A549 (cell line): ENCODE measurements around the gene CNOT1. TPM values are rescaled to one million over a fixed set of nuclear protein-coding genes. Genes with fewer than 3 reads are reported as not detected.
"Not testable (repeated sequence)": the region's sequence is repeated elsewhere in the genome, so short reads cannot be mapped to it uniquely, and the experiment has no call there.

Experiments
- ATAC-seq, 2 experiments: fragments of 200-7000 bp in 1 of 2; fragments of >200 bp in 1 of 2; cut with Nextera tagmentation in 1 of 2; cut with Tn5 transposase in 1 of 2; 3 replicates each; pipeline versions ENCODE4 v1.8.0 to v1.9.1; 2018 to 2020; ENCODE audit warnings: mild to moderate bottlenecking in 1 of 2, moderate library complexity in 1 of 2
- CTCF ChIA-PET: fragments of 300-600 bp; sonication (Branson Sonifier 250); formaldehyde crosslinking; extraction: SDS; loops from one replicate; lab custom pipeline; 2021; ENCODE audit warnings: antibody characterized with exemption, inconsistent platforms; lab: Yijun Ruan, JAX
- POLR2A ChIA-PET: fragments of 350-600 bp; formaldehyde crosslinking; extraction: SDS; loops from one replicate; lab custom pipeline; 2021; ENCODE audit warnings: antibody characterized with exemption, inconsistent platforms; lab: Yijun Ruan, JAX
- DNase-seq, 2 experiments: peaks; one replicate each; pipeline versions ENCODE4 v3.0.0 to v3.0.0-alpha.2; 2011 to 2016; ENCODE audit warnings: low read depth in 1 of 2, low spot score in 1 of 2
- FAIRE-seq: peaks from 2 replicates; lab custom pipeline; 2011; peaks lifted over from hg19 to GRCh38; lab: Jason Lieb, UNC
- H3K27ac ChIP-seq, 2 experiments: fragments of >200 bp; sonication (Bioruptor Twin); formaldehyde crosslinking; 3 replicates each; pipeline ENCODE4 v1.5.1; 2016 to 2017
- H3K4me1 ChIP-seq: fragments of >200 bp; sonication (Bioruptor Twin); formaldehyde crosslinking; 3 replicates; pipeline ENCODE4 v1.6.1; 2016
- H3K4me2 ChIP-seq: fragments of >200 bp; sonication (Bioruptor Twin); formaldehyde crosslinking; 3 replicates; pipeline ENCODE4 v1.6.1; 2016
- H3K4me3 ChIP-seq: fragments of >200 bp; sonication (Bioruptor Twin); formaldehyde crosslinking; 3 replicates; pipeline ENCODE4 v1.5.1; 2016
- H3K9me3 ChIP-seq: fragments of >200 bp; sonication (Bioruptor Twin); formaldehyde crosslinking; 3 replicates; pipeline ENCODE4 v1.6.1; 2016
- BCL3 ChIP-seq: fragments of >200 bp; sonication (Bioruptor Twin); formaldehyde crosslinking; IDR thresholded peaks from 3 replicates; pipeline ENCODE4 v1.6.1; 2016
- BHLHE40 ChIP-seq: IDR thresholded peaks from 2 replicates; pipeline ENCODE4 v1.6.1; 2012; ENCODE audit warnings: low read depth, low read length, inconsistent platforms
- CBX8 ChIP-seq: fragments of 200-600 bp; sonication (generic); IDR thresholded peaks from 2 replicates; pipeline ENCODE4 v1.6.1; 2016
- CEBPB ChIP-seq, 2 experiments: fragments of >200 bp in 1 of 2; sonication (Bioruptor Twin) in 1 of 2; formaldehyde crosslinking in 1 of 2; IDR thresholded peaks; 2 replicates each; pipeline ENCODE4 v1.6.1; 2012 to 2016
- CHD4 ChIP-seq: fragments of 200-600 bp; sonication (generic); IDR thresholded peaks from 2 replicates; pipeline ENCODE4 v1.6.1; 2016; ENCODE audit warnings: antibody characterized with exemption, mild to moderate bottlenecking, borderline replicate concordance
- EHMT2 ChIP-seq: fragments of 200-600 bp; sonication (generic); IDR thresholded peaks from 2 replicates; pipeline ENCODE4 v1.6.1; 2016; ENCODE audit warnings: antibody characterized with exemption, low read depth, mild to moderate bottlenecking, moderate library complexity
- EP300 ChIP-seq, 2 experiments: fragments of >200 bp; sonication (Bioruptor Twin); formaldehyde crosslinking; IDR thresholded peaks; 2 replicates in 1 of 2; 3 replicates in 1 of 2; pipeline ENCODE4 v1.6.1; 2016 to 2017
- HMGXB4 ChIP-seq: fragments of 250-450 bp; sonication (Bioruptor Pico); IDR thresholded peaks from 2 replicates; pipeline ENCODE4 v1.5.0; 2021; ENCODE audit warnings: mild to moderate bottlenecking, moderate library complexity, borderline replicate concordance
- HOXB5 ChIP-seq: fragments of 250-450 bp; sonication (Bioruptor Pico); IDR thresholded peaks from 2 replicates; pipeline ENCODE4 v1.5.0; 2020; ENCODE audit warnings: mild to moderate bottlenecking, moderate library complexity
- JUNB ChIP-seq: fragments of >200 bp; sonication (Bioruptor Twin); formaldehyde crosslinking; IDR thresholded peaks from 2 replicates; pipeline ENCODE4 v1.6.1; 2016
- KDM5A ChIP-seq: fragments of 200-600 bp; sonication (generic); IDR thresholded peaks from 2 replicates; pipeline ENCODE4 v1.6.1; 2016; ENCODE audit warnings: antibody characterized with exemption, mild to moderate bottlenecking
- MAZ ChIP-seq: fragments of 150-350 bp; IDR thresholded peaks from 2 replicates; pipeline ENCODE4 v1.6.1; 2014; ENCODE audit warnings: antibody characterized with exemption, low read depth, low read length, borderline replicate concordance
- NFE2L2 ChIP-seq: fragments of 150-350 bp; conservative IDR thresholded peaks from 2 replicates; pipeline ENCODE4 v1.6.1; 2014; ENCODE audit warnings: low read length
- POLR2AphosphoS2 ChIP-seq: conservative IDR thresholded peaks from 2 replicates; pipeline ENCODE4 v1.6.1; 2012; ENCODE audit warnings: low read length, improper control_type of control experiment, inconsistent platforms
- RAD21 ChIP-seq, 2 experiments: fragments of >200 bp in 1 of 2; sonication (Bioruptor Twin) in 1 of 2; formaldehyde crosslinking in 1 of 2; IDR thresholded peaks in 1 of 2; conservative IDR thresholded peaks in 1 of 2; 2 replicates in 1 of 2; 3 replicates in 1 of 2; pipeline ENCODE4 v1.6.1; 2012 to 2018; ENCODE audit warnings: inconsistent platforms in 1 of 2
- RARB ChIP-seq: fragments of 250-450 bp; sonication (Bioruptor Pico); IDR thresholded peaks from 2 replicates; pipeline ENCODE4 v1.8.0; 2021; ENCODE audit warnings: mild to moderate bottlenecking, moderate library complexity
- RCOR1 ChIP-seq: fragments of 150-350 bp; IDR thresholded peaks from 2 replicates; pipeline ENCODE4 v1.6.1; 2014; ENCODE audit warnings: antibody characterized with exemption, low read length, low read depth
- RFX5 ChIP-seq: fragments of 450-650 bp; IDR thresholded peaks from 2 replicates; pipeline ENCODE4 v1.7.1; 2014; ENCODE audit warnings: antibody characterized with exemption, mild to moderate bottlenecking, moderate library complexity
- SREBF2 ChIP-seq: fragments of 450-650 bp; IDR thresholded peaks from 2 replicates; pipeline ENCODE4 v1.6.1; 2014; ENCODE audit warnings: mild to moderate bottlenecking, moderate library complexity
- USF2 ChIP-seq: fragments of 450-650 bp; IDR thresholded peaks from 2 replicates; pipeline ENCODE4 v1.6.1; 2014; ENCODE audit warnings: antibody characterized with exemption
- ZC3H11A ChIP-seq: fragments of 450-650 bp; IDR thresholded peaks from 2 replicates; pipeline ENCODE4 v1.6.1; 2014; ENCODE audit warnings: antibody characterized with exemption, mild to moderate bottlenecking
- ZFP36 ChIP-seq: fragments of 450-650 bp; IDR thresholded peaks from 2 replicates; pipeline ENCODE4 v1.6.1; 2014; ENCODE audit warnings: borderline replicate concordance; ENCODE audit not compliant: partially characterized antibody
- WGBS: methylation state at CpG from one replicate; pipeline ENCODE4 v1.1.6; 2017; ENCODE audit errors: missing lambda C conversion rate; 5-methylcytosine and 5-hydroxymethylcytosine counted together
- polyA plus RNA-seq, 4 experiments: library from polyadenylated mRNA; depleted of rRNA in 3 of 4; stranded (reverse); fragments of >200 nt; fragmentation: RNase III in 1 of 4; extraction: RNeasy Plus Mini Kit Qiagen cat#74134 plus additional on column Dnase treatment in 1 of 4; gene quantifications; 2 replicates in 3 of 4; 3 replicates in 1 of 4; pipeline ENCODE4 v1.2.3, GENCODE V29; 2011 to 2017

The CNOT1 gene
- polyA plus RNA-seq, 2 of the 4 experiments (the other 2 are of a cell fraction) = 119 to 226 TPM

- WGBS = 78% methylated on average over 11 of the region's 11 CpGs
- not testable (repeated sequence) for H3K4me3 ChIP-seq, H3K9me3 ChIP-seq, ATAC-seq, FAIRE-seq, H3K4me1 ChIP-seq, H3K27ac ChIP-seq, H3K4me2 ChIP-seq, DNase-seq
- CTCF ChIA-PET = interaction anchor here (0.6 to 11.6 kb wide), 6 partner anchors 12 to 322 kb away, joined by 3 to 110 read pairs (median 30); no protein-coding TSS in a partner anchor
- POLR2A ChIA-PET = interaction anchor here (0.7 kb wide), 1 partner anchor 89 kb away, joined by 3 read pairs; no protein-coding TSS in a partner anchor
Measured at GRCh38 chr16:58659911-58660310, 30.3 kb upstream of the CNOT1 start.

- Histone ChIP-seq H3K27ac (no peak overlapping the region), H3K9me3 (no peaks in the 10 kb centered on the region), H3K4me2 (no peak overlapping the region), H3K4me3 (no peak overlapping the region), H3K4me1 (peaks cover 6% of the 10 kb centered on the region; the same call in 1 of the 3 replicates)
- ChIA-PET CTCF (interaction anchor here (1.2 to 11.6 kb wide), 7 partner anchors 11 to 171 kb away, joined by 3 to 110 read pairs (median 7); no protein-coding TSS in a partner anchor), POLR2A (interaction anchor here (0.5 kb wide), 1 partner anchor 322 kb away, joined by 3 read pairs; no protein-coding TSS in a partner anchor)
- FAIRE-seq (no peak), DNase-seq (no peak), ATAC-seq (no peak)
- WGBS = 76% methylated on average over 3 of the region's 3 CpGs
- TF ChIP-seq HOXB5 (CRISPR knock-in tag) = no peak
- no peak for TF ChIP-seq MAZ
- no peak for TF ChIP-seq USF2
- TF ChIP-seq RCOR1 = no peak
- no peak for TF ChIP-seq JUNB
- no peak for TF ChIP-seq EP300 (IDR thresholded peaks at IDR 0.05)
- TF ChIP-seq ZC3H11A = no peak
- no peak for TF ChIP-seq BHLHE40
- TF ChIP-seq CBX8 = no peak
- no peak for TF ChIP-seq ZFP36
Measured at GRCh38 chr16:58658796-58659211, 29.2 kb upstream of the CNOT1 start.

- no peak for DNase-seq
- ChIA-PET POLR2A (no interaction called here), CTCF (interaction anchor here (0.6 to 11.6 kb wide), 8 partner anchors 14 to 319 kb away, joined by 3 to 110 read pairs (median 4); no protein-coding TSS in a partner anchor)
- WGBS = 77% methylated on average over 4 of the region's 4 CpGs
- H3K27ac ChIP-seq = no peak overlapping the region
- no peak for ATAC-seq
- no peak for FAIRE-seq
- H3K4me1 ChIP-seq = peaks cover 6% of the 10 kb centered on the region; the same call in 1 of the 3 replicates
- no peaks in the 10 kb centered on the region for H3K9me3 ChIP-seq
- H3K4me3 ChIP-seq = no peak overlapping the region
- no peak overlapping the region for H3K4me2 ChIP-seq
- no peak for TF ChIP-seq CEBPB (IDR thresholded peaks at IDR 0.05)
- TF ChIP-seq SREBF2 = no peak
- TF ChIP-seq NFE2L2 = no peak
- TF ChIP-seq RARB (CRISPR knock-in tag) = no peak
- no peak for TF ChIP-seq KDM5A
- TF ChIP-seq RAD21 (conservative IDR thresholded peaks at IDR 0.05 in 1 of 2, IDR thresholded peaks at IDR 0.05 in 1 of 2) = no peak
- no peak for TF ChIP-seq EHMT2
- TF ChIP-seq POLR2AphosphoS2 = no peak
- no peak for TF ChIP-seq BCL3
- no peak for TF ChIP-seq CHD4
- no peak for TF ChIP-seq RFX5
- no peak for TF ChIP-seq HMGXB4 (CRISPR knock-in tag)
- TF ChIP-seq, all 56 proteins: peak for 0
Measured at GRCh38 chr16:58656899-58657298, 27.3 kb upstream of the CNOT1 start.
